GM21360 (cell line): Measurements from ENCODE around the gene RBFOX1.

Experiments
- ATAC-seq: cut with Tn5 transposase; IDR thresholded peaks from one replicate; pipeline ENCODE4 v1.9.1; 2021; ENCODE audit warnings: mild to moderate bottlenecking, moderate library complexity; ENCODE audit not compliant: unreplicated experiment

The RBFOX1 gene

DNA sequence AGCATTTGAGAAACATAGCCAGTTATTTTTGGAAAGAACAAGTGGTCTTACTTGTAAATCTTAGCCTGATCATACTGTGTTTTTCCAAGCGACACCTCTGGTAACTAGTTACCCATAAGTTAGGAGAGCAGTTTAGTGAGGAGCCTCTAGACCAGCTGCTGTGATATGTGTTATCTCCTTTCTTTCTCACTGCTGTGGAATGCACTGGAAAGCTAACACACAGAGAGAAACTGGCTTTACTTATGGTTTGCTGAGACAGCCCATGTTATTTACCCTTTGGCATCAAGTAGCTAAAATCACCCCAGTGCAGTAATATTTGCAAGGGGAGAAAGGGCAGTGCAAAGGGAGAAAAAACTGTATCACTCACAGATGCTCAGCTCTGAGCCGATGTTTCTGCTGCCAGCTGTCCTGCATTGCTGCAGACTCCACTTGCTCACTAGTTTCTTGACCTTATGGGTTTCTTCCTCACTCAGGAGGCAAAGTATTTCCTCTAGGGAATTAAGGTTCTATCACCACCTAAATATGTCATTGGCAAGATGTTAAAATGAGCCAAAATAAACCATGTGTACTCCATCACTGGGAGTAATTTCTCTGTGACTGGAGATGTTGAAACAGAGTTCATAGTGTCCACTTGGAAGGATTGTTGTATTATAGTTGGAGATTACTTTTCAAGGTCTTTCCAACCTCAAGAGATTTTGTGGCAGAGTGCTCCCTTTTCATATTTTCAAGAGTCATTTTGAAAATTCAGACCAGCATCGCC is 2.3 kb downstream of the RBFOX1 start:
- ATAC-seq, result no peak

DNA sequence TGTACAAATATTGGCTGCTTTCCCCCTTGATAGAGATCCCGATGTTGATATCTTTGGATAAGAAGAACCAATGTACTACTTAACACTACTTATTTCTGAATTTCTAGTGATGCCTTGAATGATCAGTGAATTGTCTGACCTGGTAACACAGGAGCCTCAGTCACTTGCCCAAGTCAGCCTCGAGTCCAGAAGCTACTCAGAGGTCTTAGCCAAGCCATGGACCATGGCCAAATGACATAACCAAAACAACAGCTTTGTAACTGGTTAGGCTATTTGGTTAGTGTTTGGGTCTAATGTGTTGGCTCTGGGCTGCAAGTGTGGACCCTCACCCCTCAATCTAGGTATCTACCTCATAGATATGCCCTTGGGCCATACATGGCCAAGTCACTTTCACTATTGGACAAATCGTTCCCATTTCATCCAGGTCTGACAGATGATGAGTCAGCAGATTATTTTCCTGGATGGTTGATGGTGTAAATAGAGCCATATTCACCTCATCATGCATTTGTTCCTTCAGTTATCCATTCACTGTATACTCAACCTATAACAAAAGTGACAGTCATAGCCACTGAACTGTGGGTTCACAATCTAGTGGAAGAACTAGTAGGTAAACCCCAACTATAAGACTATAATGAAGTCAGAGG is 3.5 kb downstream of the RBFOX1 start:
- ATAC-seq, result no peak

GRCh38 chr16:7336742-7337141 is 4.1 kb downstream of the RBFOX1 start:
- ATAC-seq, result no peak

- no peak for ATAC-seq
These were observed 6.2 kb downstream of the RBFOX1 start for GRCh38 chr16:7338826-7339225.

- no peak for ATAC-seq
These were observed 7.1 kb downstream of the RBFOX1 start for GRCh38 chr16:7339700-7340099.

DNA sequence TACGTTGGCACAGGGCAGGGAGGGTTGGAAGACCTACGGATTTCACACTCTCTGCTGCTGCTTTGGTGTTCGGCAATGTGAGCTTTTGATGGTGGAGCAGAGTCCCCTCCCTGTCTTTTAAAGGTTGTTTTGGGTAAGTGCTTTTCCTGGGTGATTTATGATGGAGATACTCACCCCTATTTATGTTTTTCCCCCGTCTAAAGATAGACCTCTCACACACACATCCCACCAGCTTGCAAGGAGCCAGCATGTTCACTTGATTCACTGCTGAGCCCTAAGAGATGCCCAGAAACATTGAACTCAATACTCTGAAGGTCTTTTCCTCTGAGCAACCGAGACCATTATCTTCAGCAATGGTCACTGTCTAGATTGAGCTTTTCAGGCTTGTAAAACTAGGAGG is 8.3 kb downstream of the RBFOX1 start:
- ATAC-seq, result no peak

DNA sequence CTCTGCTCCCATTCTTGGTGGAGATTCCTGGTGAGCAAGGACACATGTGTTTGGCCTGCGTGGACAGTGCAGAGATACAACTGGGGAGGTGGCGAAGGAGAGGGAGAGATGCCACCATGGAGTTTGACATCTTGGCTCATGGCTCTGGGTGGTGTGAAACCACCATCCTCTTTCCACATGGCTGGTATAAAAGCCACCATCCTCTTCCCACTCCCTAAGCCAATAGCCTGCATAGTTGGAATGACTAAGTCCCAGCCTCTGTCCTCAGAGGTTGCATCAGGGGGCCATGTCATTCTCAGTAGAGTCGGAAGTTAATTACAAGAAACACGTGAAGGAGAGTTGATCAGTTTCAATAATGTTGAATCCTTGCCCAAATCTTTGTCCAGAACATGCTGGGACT is 10.0 kb downstream of the RBFOX1 start:
- ATAC-seq, result no peak

DNA sequence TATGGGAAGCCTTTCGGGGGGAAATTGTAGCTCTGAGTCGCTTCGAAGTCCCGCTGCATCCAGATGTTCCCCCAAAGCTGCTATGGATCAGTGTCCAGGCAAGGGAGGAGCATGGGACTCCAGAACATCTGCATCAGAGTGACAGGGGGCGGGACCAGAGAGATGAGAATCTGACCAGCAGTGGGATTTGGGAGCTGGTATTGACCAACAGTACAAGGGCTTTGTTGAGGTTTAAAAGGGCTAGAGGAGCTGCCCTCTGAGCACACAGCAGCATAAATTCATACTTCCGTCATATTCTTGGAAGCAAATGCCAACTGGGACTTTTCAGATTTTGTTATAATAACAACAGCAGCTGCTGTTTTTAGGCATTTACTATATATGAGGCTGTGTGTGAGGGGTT is 10.6 kb downstream of the RBFOX1 start:
- ATAC-seq, result no peak

- ATAC-seq, result no peak
These were observed 12.5 kb downstream of the RBFOX1 start for GRCh38 chr16:7344830-7345780.

- ATAC-seq, result no peak
These were observed 18.2 kb downstream of the RBFOX1 start for GRCh38 chr16:7350806-7351205.

DNA sequence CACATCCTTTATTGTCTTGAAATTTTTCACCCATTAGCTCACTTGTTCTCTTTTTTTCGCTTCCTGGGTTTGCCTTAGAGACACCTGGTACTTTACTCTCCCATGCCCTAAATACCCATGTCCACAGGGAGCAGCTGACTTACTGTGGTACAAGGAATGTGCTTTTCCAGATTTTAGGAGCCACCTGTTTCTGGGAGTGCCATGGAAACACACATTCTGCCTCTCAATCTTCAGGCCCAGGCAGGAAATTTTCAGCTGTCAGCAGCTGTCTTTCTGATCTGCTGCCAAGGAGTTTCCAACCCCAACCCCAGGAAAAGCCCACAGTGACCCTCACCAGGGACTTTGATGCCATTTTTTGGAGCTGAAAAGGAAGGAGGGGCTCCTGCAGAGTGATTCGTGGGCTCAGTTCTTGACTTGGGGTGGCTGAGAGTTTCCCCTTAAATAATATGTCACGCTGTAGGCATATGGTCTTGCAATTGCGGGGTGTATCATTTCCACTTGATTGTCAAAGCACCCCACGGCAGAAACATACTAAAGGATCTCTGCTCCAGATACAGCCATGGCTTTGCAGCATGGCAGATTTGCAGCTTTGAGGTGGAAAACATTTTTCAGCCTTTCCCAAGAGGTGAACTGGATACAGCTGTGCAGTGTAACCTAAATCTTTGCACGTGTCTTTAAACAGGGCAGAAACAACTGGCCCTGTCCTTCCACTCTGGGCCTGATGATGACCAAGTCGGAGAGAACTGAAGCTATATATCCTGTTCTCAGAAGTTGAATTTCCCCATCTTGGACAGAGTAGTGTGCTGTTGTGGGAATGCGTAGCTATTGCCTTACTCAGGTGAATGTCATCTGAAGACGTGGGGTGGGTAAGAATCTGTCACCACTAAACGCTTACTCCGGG is 19.2 kb downstream of the RBFOX1 start:
- ATAC-seq, result no peak

DNA sequence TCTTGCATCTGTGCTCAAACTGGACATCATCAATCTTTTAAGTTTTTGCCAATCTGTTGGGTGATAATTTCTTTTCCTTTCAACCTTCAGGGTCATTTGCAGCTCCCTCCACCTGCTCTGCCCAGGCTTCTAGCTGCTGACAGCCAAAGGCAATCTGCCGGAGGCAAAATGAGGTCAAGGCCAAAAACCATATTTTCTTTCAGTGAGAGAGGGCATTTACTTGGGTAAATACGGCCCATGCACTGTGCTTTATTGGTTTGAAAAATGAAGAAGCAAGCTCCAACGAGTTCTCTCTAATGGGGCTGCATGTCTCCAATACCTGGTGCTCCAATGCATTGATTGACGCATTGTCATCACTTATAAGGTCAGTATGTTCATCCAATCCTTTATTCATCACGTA is 23.1 kb downstream of the RBFOX1 start:
- no peak for ATAC-seq

- ATAC-seq, result no peak
These were observed 28.9 kb downstream of the RBFOX1 start for GRCh38 chr16:7361416-7362129.

DNA sequence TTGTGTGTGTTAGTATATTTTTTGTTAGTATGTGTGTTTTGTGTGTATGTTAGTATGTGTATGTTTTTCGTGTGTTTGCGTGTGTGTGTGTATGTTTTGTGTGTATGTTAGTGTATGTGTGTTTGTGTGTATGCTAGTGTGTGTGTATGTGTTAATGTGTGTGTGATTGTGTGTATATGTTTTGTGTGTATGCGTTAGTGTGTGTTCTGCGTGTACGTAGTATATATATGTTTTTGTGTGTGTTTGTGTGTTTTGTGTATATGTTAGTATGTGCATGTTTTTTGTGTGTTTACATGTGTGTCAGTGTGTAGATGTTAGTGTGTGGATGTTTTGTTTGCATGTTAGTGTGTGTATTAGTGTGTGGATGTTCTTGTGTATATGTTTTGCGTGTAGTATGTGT is 29.6 kb downstream of the RBFOX1 start:
- no peak for ATAC-seq

GRCh38 chr16:7363422-7364417 is 31.1 kb downstream of the RBFOX1 start:
- no peak for ATAC-seq

GRCh38 chr16:7366041-7366440 is 33.4 kb downstream of the RBFOX1 start:
- no peak for ATAC-seq

- ATAC-seq, result no peak
These were observed 34.6 kb downstream of the RBFOX1 start for GRCh38 chr16:7366993-7367880.

DNA sequence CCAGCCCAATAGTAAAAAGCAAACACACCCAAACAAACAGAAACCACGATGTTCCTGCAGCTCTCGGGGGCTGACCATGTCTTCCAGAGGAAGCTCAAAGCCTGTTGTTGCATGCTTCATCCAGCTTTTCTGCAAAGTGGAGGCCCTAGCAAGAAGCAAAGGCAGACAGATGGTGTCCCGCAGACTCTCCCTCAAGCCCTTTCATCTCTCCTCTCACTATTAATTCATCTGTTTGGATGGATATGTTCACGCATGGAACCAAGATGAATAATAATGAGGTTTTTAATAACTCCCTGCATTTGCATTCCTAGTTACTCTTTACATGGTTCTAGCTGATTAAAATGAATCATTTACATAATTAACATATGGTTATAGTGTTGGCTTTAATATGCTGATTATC is 36.6 kb downstream of the RBFOX1 start:
- ATAC-seq, result no peak
